ENCODE data around the gene GP1BA. TPM values are rescaled to one million over a fixed set of nuclear protein-coding genes. Genes with fewer than 3 reads are reported as not detected.
A peak's percentile ranks its signal among the peaks of the same experiment; 100 is the strongest.

The GP1BA gene
- polyA plus RNA-seq, 1 donor (not counting 4 experiments of a cell fraction or from before 2014, with no cell fraction given), result not detected

- Histone ChIP-seq H3K9me1 (ENCODE audit: control insufficient read depth, extremely low read depth, insufficient read depth, low read length) (no peaks in the 10 kb centered on the region), H3K4me1 (ENCODE audit: control insufficient read depth, extremely low read depth, insufficient read depth, low read length) (peaks cover 16% of the 10 kb centered on the region), H3K9me3 (ENCODE audit: control insufficient read depth, low read depth, low read length) (no peaks in the 10 kb centered on the region), H3K9ac (ENCODE audit: control insufficient read depth, extremely low read depth, insufficient read depth, low read length) (peak overlapping the region; percentile 15), H3K4me2 (ENCODE audit: control insufficient read depth, extremely low read depth, insufficient read depth, low read depth, low read length) (peak overlapping the region; percentile 64), H4K20me1 (ENCODE audit: control insufficient read depth, extremely low read depth, insufficient read depth, low read length) (peaks cover 15% of the 10 kb centered on the region), H2AFZ (ENCODE audit: control insufficient read depth, low read length) (no peak overlapping the region), H3K27ac (ENCODE audit: control insufficient read depth, insufficient read depth, low read length) (no peak overlapping the region), H3K79me2 (ENCODE audit: control insufficient read depth, insufficient read depth, low read length) (no peaks in the 10 kb centered on the region), H3K27me3 (ENCODE audit: control insufficient read depth, extremely low read depth, insufficient read depth, low read length) (no peaks in the 10 kb centered on the region), H3K4me3 (ENCODE audit: control insufficient read depth in 2 of 3, extremely low read depth in 1 of 3, insufficient read depth in 2 of 3, low read depth in 1 of 3, low read length in 3 of 3) (no peak overlapping the region), H3K36me3 (ENCODE audit: control insufficient read depth in 2 of 2, extremely low read depth in 1 of 2, insufficient read depth in 2 of 2, low read length in 2 of 2) (peaks cover 22 to 24% of the 10 kb centered on the region in 2 experiments)
- no peak for TF ChIP-seq CTCF (optimal IDR thresholded peaks at IDR 0.05 in 1 of 3, IDR thresholded peaks at IDR 0.05 in 1 of 3, conservative IDR thresholded peaks at IDR 0.05 in 1 of 3; ENCODE audit: extremely low read depth in 1 of 3, insufficient read depth in 2 of 3, low read length in 3 of 3)
- TF ChIP-seq EZH2 (IDR thresholded peaks at IDR 0.05; ENCODE audit: low read length), result no peak
- dilution Hi-C loops (cut with MboI; ENCODE audit: extremely low pct_ligation_motif_present, low sequenced_read_pairs), result no loop called here
- no peak for DNase-seq (ENCODE audit: low read depth, low spot score)
- no peak for FAIRE-seq
Observed at GRCh38 chr17:4898927-4899326, 33.1 kb upstream of the GP1BA start.

GRCh38 chr17:4899341-4900230, 32.5 kb upstream of the GP1BA start, which contains the start of gene C17orf107:
C17orf107 (plus strand) TSS chr17:4899536; CDS start chr17:4899763, 227 bp downstream.
- FAIRE-seq (no peak), DNase-seq (ENCODE audit: low read depth, low spot score) (peak; percentile 90)
- no peaks in the 10 kb centered on the region for H3K27me3 ChIP-seq (ENCODE audit: control insufficient read depth, extremely low read depth, insufficient read depth, low read length)
- H3K9ac ChIP-seq (ENCODE audit: control insufficient read depth, extremely low read depth, insufficient read depth, low read length), result peak within 1 kb of the TSS; percentile 66
- H3K4me1 ChIP-seq (ENCODE audit: control insufficient read depth, extremely low read depth, insufficient read depth, low read length), result peaks cover 16% of the 10 kb centered on the region
- H3K36me3 ChIP-seq (ENCODE audit: control insufficient read depth in 2 of 2, extremely low read depth in 1 of 2, insufficient read depth in 2 of 2, low read length in 2 of 2), result peaks cover 16 to 23% of the 10 kb centered on the region in 2 experiments
- peak within 1 kb of the TSS; percentile 64 for H3K4me2 ChIP-seq (ENCODE audit: control insufficient read depth, extremely low read depth, insufficient read depth, low read depth, low read length)
- H3K9me1 ChIP-seq (ENCODE audit: control insufficient read depth, extremely low read depth, insufficient read depth, low read length), result no peaks in the 10 kb centered on the region
- no peaks in the 10 kb centered on the region for H3K9me3 ChIP-seq (ENCODE audit: control insufficient read depth, low read depth, low read length)
- TF ChIP-seq CTCF (optimal IDR thresholded peaks at IDR 0.05 in 1 of 3, IDR thresholded peaks at IDR 0.05 in 1 of 3, conservative IDR thresholded peaks at IDR 0.05 in 1 of 3; ENCODE audit: extremely low read depth in 1 of 3, insufficient read depth in 2 of 3, low read length in 3 of 3) (peak in 1 of 3 experiments; percentile 6), EZH2 (IDR thresholded peaks at IDR 0.05; ENCODE audit: low read length) (no peak)
- peaks cover 15% of the 10 kb centered on the region for H4K20me1 ChIP-seq (ENCODE audit: control insufficient read depth, extremely low read depth, insufficient read depth, low read length)
- H2AFZ ChIP-seq (ENCODE audit: control insufficient read depth, low read length), result peak within 1 kb of the TSS; percentile 30
- H3K4me3 ChIP-seq (ENCODE audit: control insufficient read depth in 2 of 3, extremely low read depth in 1 of 3, insufficient read depth in 2 of 3, low read depth in 1 of 3, low read length in 3 of 3), result peak within 1 kb of the TSS in 1 of 3 experiments; percentile 65
- H3K79me2 ChIP-seq (ENCODE audit: control insufficient read depth, insufficient read depth, low read length), result no peaks in the 10 kb centered on the region
- no peak within 1 kb of the TSS for H3K27ac ChIP-seq (ENCODE audit: control insufficient read depth, insufficient read depth, low read length)
- dilution Hi-C loops (cut with MboI; ENCODE audit: extremely low pct_ligation_motif_present, low sequenced_read_pairs), result no loop called here
